GM21737 (cell line): ENCODE data around the gene GRK4.
A peak's percentile ranks its signal among the peaks of the same experiment; 100 is the strongest.
"Not testable (repeated sequence)": the region's sequence is repeated elsewhere in the genome, so short reads cannot be mapped to it uniquely, and the experiment has no call there.

ENCODE experiments used
- ATAC-seq: cut with Tn5 transposase; IDR thresholded peaks from one replicate; pipeline ENCODE4 v1.9.1; 2021; ENCODE audit warnings: mild to moderate bottlenecking, moderate library complexity; ENCODE audit not compliant: unreplicated experiment

Gene GRK4

GRCh38 chr4:3037957-3038461 lies 74.6 kb downstream of the GRK4 start:
- no peak for ATAC-seq

- no peak for ATAC-seq
Observed at GRCh38 chr4:3039706-3040366, 76.5 kb downstream of the GRK4 start.

DNA sequence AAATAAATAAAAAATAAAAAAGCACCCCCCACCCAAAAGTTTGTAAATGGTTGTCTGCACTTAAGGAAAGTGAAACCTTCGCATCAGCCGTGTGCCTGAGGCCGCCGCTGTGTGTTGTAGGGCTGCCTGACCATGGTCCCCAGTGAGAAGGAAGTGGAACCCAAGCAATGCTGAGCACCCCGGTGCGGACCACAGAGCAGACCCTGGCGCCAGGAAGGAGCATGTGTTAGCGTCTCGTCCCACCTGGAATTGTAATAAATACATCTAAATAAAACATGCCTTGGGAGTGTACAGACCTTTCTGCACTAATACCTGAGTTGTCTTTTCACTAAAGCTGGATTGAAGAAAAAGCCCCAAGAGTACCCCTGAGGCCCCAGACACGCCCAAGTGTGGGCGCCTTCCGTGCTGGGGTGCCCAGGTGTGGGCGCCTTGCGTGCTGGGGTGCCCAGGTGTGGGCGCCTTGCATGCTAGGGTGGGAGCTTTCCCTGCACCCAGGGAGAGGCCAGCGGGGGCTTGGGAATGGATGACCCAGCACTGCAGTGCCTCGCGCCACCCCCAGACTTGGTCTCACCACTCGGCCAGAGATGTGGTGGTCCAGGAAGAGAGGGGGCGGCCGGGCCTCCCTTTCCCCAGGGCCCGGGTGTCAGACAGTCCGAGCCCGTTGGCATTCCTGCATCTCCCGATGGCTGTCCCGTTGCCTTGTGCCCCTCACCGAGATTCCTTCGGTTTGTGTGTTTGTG lies 77.3 kb downstream of the GRK4 start:
- no peak for ATAC-seq

- no peak for ATAC-seq
Observed at GRCh38 chr4:3041192-3042142, 78.1 kb downstream of the GRK4 start.

- ATAC-seq = no peak
Observed at GRCh38 chr4:3042226-3042625, 78.9 kb downstream of the GRK4 start.

GRCh38 chr4:3043282-3044020 lies 80.1 kb downstream of the GRK4 start:
- no peak for ATAC-seq

- no peak for ATAC-seq
Observed at GRCh38 chr4:3044870-3045819, 81.8 kb downstream of the GRK4 start.

- ATAC-seq = no peak
Observed at GRCh38 chr4:3046162-3046561, 82.8 kb downstream of the GRK4 start.

DNA sequence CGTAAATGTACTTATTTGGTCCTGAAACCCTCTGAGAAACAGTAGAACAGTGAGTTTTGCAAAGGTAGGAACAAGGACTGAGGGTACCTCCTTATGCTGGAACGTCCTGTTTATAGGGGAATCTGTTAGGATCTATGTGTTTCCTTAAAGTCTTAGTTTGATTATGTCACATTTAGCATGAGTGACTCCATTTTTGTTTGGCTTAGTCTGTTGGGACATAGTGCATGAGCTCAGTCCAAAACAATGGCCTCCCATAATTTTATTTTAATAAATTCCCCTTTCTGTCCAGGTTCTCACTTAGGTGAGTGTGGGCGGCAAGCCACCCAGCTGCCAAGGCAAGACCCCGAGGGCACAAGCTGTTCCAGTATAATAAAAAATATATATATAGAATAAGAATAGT lies 83.3 kb downstream of the GRK4 start:
- no peak for ATAC-seq

- peak; percentile 83 for ATAC-seq
Observed at GRCh38 chr4:3047464-3048286, 84.3 kb downstream of the GRK4 start.

DNA sequence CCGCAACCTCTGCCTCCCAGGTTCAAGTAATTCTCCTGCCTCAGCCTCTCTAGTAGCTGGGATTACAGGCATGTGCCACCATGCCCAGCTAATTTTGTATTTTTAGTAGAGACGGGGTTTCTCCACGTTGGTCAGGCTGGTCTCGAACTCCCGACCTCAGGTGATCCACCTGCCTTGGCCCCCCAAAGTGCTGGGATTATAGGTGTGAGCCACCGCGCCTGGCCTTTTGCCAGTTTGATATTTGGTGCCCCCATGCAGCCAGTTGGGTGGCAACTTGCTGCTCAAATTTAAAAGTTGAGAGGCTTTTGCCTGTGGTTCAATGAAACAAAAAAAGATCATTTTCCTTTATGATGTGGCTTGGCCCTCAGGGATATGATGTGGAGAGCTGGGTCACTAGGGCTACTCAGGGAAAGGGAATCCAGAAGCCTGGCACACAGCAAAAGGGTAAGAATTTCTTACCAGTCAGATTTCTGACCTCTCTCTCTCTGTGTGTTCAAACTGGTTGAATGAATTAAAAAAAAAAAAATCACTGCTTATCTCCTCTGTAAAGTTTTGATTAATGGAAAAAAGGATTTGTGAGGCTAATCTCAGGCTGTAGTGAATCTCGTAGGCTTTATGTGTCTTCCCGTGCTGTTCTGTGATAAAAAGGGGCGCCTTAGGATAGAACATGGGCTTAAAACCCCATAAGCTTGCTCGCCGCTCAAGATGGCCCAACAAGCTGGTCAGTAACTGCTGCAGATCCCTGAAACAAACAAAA lies 87.9 kb downstream of the GRK4 start:
- ATAC-seq = not testable (repeated sequence)

DNA sequence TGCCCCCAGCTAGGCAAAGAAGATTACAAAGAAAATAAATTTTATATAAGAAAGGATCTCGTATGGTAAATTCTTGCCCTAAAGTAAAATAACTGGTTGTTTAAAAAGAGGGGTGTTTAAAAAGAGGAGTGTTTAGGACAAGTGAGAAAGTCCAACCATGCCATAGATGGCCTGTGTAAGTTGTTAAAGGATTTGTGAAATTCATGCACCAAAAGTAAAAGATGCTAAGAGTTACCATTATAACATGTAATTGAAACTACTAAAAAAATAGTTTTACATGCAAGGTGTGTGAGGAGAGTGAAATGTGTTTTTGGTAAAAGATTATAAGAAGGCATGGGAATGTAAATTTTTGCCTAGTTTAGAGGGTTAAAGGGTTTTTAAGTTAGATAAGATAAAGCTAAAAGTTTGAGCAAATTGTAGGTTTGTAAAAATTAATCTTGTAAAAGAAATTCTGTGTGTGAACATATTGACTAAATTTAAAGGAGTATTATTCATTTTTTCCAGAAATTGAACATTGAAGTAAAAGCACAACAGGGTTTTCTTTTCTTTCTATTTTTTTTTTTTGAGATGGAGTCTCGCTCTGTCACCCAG lies 90.9 kb downstream of the GRK4 start:
- no peak for ATAC-seq

GRCh38 chr4:3059943-3060342 lies 96.6 kb downstream of the GRK4 start:
- no peak for ATAC-seq

- no peak for ATAC-seq
Observed at GRCh38 chr4:3060946-3061345, 97.6 kb downstream of the GRK4 start.

DNA sequence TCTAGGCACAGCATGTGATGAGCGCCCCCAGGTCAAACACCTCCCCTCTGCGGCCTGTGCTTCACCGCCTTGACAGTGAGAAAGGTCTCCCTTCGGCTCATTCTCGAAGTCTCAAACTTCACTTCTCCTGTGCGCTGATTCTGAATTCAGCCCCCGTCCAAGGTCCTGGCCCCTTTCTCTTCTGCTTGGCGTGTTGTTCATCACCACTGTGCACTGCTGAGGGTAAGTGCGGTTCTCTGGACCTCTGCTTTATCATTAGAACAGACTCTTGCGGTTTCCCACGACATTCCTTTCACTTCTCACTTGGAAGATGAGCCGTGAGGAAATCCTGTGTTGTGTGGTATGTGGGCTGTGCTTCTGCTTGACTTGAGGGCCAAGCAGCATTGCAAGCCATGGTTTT lies 99.1 kb downstream of the GRK4 start:
- ATAC-seq = no peak

DNA sequence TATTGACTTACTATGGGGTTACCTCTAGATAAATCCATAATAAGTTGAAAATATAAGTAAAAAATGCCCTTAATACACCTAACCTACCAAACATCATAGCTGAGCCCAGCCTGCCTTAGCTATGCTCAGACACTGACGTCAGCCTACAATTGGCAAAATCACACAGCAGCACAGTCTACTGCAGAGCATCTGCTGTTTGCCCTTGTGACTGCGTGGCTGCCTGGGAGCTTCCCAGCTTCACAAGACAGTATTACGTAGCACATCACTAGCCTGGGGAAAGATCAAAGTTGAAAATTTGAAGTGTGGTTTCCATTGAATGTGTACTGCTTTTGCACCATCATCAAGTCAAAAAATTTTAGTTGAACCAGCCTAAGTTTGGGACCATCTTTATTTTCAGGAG lies 102.2 kb downstream of the GRK4 start:
- ATAC-seq = no peak

DNA sequence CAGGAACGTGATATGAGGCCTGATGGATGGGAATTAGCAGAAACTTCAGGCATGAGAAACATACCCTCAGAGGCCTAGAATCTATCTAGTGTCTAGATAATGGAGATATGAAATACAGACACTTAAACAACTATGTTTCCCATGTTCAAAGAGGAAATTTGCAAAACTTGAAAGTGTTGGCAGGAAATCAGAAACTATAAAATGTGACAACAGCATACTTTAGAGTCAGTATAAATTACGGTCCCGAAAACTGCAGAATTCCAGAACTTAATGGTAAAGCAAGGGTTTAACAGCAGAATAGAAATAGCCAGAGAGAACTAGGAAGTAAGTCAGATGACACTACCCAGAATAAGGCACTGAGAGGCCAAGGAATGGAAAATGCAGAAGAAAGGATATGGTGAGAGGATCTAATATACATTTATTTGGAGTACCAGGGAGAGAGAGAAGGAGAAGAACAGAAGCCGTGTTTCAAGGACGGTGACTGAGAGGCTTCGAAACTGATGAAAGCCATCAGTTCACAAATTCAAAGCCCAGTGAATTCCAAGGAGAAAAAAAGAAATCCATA lies 103.5 kb downstream of the GRK4 start:
- ATAC-seq = no peak
